GM21619 (cell line): ENCODE data around the gene KLK2.

ENCODE experiments used
- ATAC-seq: cut with Tn5 transposase; IDR thresholded peaks from one replicate; pipeline ENCODE4 v1.9.1; 2021; ENCODE audit not compliant: unreplicated experiment

Gene KLK2

DNA sequence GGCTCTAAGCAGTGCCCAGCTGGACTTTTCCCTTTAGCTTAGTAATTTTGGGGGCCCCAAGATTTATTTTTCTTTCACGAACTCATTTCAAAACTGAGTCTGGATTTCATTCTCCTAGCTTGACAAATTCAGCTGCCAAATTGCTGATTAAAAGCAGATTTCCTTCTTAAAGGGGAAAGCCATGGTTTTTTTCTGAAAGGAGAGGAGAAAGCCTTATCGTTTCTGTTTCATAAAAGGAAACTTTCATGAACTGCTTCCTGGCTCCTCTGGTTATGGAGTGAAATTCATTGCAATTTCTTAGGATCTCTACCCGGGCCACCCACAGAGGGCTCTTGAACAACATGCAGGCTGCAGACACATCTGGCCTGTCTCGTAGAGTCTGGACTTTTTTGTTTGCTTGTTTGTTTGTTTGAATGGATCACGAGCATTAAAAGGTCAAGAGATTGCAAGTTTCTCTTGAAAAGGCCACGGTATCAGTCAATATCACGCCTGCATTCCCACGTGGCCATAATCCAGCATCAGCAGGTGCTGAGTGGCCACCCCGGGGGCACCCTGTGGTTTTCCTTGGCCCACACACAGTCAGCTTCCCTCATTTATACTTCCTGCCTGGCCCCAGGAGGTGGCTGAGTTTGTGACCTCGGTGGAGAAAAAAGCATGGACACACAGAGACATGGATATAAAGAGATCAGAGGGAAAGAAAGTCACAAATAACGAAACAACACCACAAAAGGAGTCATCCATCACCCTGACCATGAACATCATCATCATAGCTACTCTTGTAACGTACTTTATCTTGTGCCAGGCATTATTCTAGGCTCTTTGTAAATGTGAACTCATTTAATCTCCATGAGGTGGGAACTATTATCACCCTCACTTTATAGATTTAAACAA lies 48.4 kb downstream of the KLK2 start:
- no peak for ATAC-seq

DNA sequence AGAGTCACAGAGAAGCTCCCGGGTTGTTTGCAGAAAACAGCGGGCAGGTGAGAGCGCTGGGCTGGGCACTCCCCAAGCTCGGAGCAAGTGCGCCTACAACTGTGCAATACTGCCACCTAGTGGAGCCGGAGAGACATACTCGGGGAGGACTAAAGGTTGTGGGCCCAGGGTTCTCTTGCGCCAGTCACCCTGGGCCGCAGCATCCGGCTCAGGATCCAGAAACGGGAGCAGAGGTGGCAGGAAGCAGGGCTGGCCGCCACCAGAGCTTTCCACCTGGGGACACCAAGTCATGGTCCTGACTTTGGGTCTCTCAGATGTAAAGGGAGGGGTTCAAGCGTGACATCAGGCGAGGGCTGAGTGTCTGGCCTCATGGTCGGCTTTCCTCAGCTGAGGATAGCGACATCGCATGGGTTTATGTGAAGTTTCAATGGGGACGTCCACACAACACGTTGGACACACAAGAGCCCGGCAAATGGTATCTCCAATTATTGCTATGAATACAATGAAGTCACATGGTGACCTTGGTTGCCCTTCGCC lies 49.1 kb downstream of the KLK2 start:
- no peak for ATAC-seq

DNA sequence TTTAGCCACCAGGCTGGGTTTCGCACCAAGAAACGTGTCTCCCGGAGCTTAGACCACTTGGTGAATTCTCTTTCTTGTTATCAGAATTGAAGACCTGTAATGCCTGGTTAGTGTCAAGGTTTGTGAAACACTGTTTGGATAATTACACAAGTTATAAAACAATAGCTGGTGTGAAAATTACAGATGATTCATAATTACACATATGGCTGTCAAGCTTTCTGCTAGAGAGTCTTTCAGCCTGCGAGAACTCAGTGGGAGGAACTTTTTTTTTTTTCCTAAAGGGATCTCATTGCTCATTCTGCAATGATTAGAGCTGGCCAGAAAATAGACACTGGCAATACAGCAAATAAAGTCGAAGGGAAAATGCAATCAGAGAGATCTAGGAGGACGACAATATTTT lies 51.3 kb downstream of the KLK2 start:
- no peak for ATAC-seq

DNA sequence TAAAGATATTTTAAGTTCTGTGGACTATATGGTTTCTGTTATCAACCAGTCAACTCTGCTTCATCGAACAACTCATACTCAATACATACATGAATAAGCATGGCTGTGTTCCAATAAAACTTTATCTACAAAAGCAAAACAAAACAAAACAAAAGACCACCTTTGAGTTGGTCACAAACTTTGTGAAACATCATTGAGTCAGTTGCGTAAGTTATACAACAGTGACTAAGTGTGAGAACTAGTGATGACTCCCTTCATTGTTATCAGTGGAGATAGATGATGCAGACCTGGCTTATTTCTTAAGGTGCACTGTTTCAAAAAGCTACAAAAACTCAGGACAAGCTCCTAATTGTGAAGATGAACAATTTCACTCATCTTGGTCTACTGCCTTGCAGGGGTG lies 52.5 kb downstream of the KLK2 start:
- ATAC-seq = no peak

DNA sequence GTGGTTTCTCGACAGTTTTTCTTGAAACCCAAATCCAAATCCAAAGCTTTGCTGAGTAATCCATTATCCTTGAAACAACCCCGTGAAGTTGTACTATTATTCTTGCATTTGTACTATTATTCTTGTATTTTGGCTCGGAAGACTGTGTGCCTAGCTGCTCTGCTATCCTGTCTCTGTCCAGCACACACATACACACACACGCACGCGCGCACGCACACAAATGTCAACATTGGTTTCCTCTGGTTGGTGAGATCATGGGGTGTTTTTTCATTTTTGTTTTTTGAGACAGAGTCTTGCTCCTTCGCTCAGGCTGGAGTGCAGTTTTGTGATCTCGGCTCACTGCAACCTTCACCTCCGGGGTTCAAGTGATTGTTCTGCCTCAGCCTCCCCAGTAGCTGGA lies 52.9 kb downstream of the KLK2 start:
- no peak for ATAC-seq

DNA sequence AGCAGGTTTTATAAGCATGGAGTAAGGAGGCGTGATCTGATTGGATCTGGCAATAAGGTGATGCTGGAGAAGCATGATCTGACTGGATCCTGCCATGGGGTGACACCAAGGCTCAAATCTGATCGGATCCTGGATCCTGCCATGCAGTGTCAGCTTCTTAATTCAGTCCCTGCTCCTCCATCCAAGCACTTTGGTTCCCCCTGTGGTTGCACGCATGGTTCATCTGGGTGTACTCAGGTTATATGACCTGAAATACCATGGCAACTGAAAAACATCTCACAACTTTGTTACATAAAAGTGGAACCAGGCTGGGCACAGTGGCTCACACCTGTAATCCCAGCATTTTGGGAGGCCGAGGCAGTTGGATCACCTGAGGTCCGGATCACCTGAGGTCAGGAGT lies 55.6 kb downstream of the KLK2 start:
- no peak for ATAC-seq
